OCI-LY7 (cell line): ENCODE measurements around the gene GOLPH3L. TPM values are rescaled to one million over a fixed set of nuclear protein-coding genes. Genes with fewer than 3 reads are reported as not detected.
"Not testable (repeated sequence)": the region's sequence is repeated elsewhere in the genome, so short reads cannot be mapped to it uniquely, and the experiment has no call there.

ENCODE experiments used
- BruUV-seq: library from RNA; stranded (reverse); fragments of 400-500 nt; replicated peaks from 2 replicates; lab custom pipeline; 2021; lab: Mats Ljungman, UMichigan
- CTCF ChIA-PET: fragments of 300-600 bp; sonication (Branson Sonifier 250); formaldehyde crosslinking; loops from one replicate; lab custom pipeline; 2022; ENCODE audit warnings: antibody characterized with exemption; ENCODE audit not compliant: unreplicated experiment; lab: Charles Lee
- POLR2A ChIA-PET: fragments of 300-600 bp; sonication (Branson Sonifier 250); formaldehyde crosslinking; loops from one replicate; lab custom pipeline; 2022; ENCODE audit warnings: antibody characterized with exemption; lab: Charles Lee
- DNase-seq: peaks from one replicate; pipeline ENCODE4 v3.0.0-alpha.2; 2015; ENCODE audit warnings: low spot score
- H2AFZ ChIP-seq: fragments of 200-600 bp; sonication (generic), shearing (Covaris generic); 2 replicates; pipeline ENCODE4 v1.6.1; 2014; ENCODE audit warnings: mild to moderate bottlenecking, antibody characterized with exemption, low read length, moderate library complexity
- H3K27ac ChIP-seq: fragments of 200-600 bp; sonication (generic); 2 replicates; pipeline ENCODE4 v1.5.1; 2014; ENCODE audit warnings: mixed run types, low read depth, mild to moderate bottlenecking, moderate library complexity, low read length, inconsistent platforms; ENCODE audit not compliant: poor library complexity, severe bottlenecking
- H3K36me3 ChIP-seq: fragments of 200-600 bp; sonication (generic); 2 replicates; pipeline ENCODE4 v1.6.1; 2014; ENCODE audit warnings: mild to moderate bottlenecking, antibody characterized with exemption, low read length, moderate library complexity, mixed read lengths; ENCODE audit not compliant: insufficient read depth
- H3K4me1 ChIP-seq: fragments of 200-600 bp; sonication (generic); 2 replicates; pipeline ENCODE4 v1.5.1; 2014; ENCODE audit warnings: mild to moderate bottlenecking, low read length; ENCODE audit not compliant: insufficient read depth, poor library complexity, severe bottlenecking
- H3K4me2 ChIP-seq: fragments of 200-600 bp; sonication (generic); 2 replicates; pipeline ENCODE4 v1.6.1; 2014; ENCODE audit warnings: mild to moderate bottlenecking, low read length
- H3K4me3 ChIP-seq: fragments of 200-600 bp; sonication (generic); 2 replicates; pipeline ENCODE4 v1.5.1; 2014; ENCODE audit warnings: mild to moderate bottlenecking, low read depth, low read length; ENCODE audit not compliant: poor library complexity, severe bottlenecking
- H3K79me2 ChIP-seq: fragments of 200-600 bp; sonication (generic); 2 replicates; pipeline ENCODE4 v1.6.1; 2016; ENCODE audit warnings: low read depth, mild to moderate bottlenecking, low read length, moderate library complexity, mixed read lengths; ENCODE audit not compliant: insufficient read depth
- H3K9me2 ChIP-seq: fragments of 200-600 bp; sonication (generic); 2 replicates; pipeline ENCODE4 v1.6.1; 2016; ENCODE audit warnings: mild to moderate bottlenecking, low read length, mixed read lengths; ENCODE audit not compliant: insufficient read depth
- H3K9me3 ChIP-seq: fragments of 200-600 bp; sonication (generic); 2 replicates; pipeline ENCODE4 v1.6.1; 2014; ENCODE audit warnings: mild to moderate bottlenecking, mixed run types, low read length, mixed read lengths
- H4K20me1 ChIP-seq: fragments of 200-600 bp; sonication (generic); 2 replicates; pipeline ENCODE4 v1.6.1; 2014; ENCODE audit warnings: mild to moderate bottlenecking, antibody characterized with exemption, low read length, moderate library complexity, mixed read lengths; ENCODE audit not compliant: insufficient read depth
- CTCF ChIP-seq: fragments of 200-600 bp; sonication (generic); conservative IDR thresholded peaks from 2 replicates; pipeline ENCODE4 v1.5.1; 2014; ENCODE audit warnings: mild to moderate bottlenecking, antibody characterized with exemption, low read length, moderate library complexity, mixed read lengths
- EZH2phosphoT487 ChIP-seq: fragments of 200-600 bp; sonication (generic); IDR thresholded peaks from 2 replicates; pipeline ENCODE4 v1.6.1; 2018; ENCODE audit warnings: low read depth, borderline replicate concordance, mild to moderate bottlenecking, mixed run types, antibody characterized with exemption, low read length, moderate library complexity, mixed read lengths
- intact Hi-C: fragments of 100-400 bp; cut with micrococcal nuclease; formaldehyde crosslinking; loops from one replicate; pipeline ENCODE4 v1.10.0; 2022; ENCODE audit not compliant: unreplicated experiment
- total RNA-seq, 2 experiments: library from RNA; depleted of rRNA in 1 of 2; stranded (reverse); fragments of >200 nt in 1 of 2; shearing (Covaris generic) in 1 of 2; gene quantifications; 2 replicates each; pipeline ENCODE4 v1.2.3, GENCODE V29; 2014 to 2022

The GOLPH3L gene
- total RNA-seq, 2 experiments from 2014 or later, result 6.2 to 29.0 TPM

- H2AFZ ChIP-seq, DNase-seq, H3K4me1 ChIP-seq, H4K20me1 ChIP-seq, H3K36me3 ChIP-seq, H3K27ac ChIP-seq, H3K9me3 ChIP-seq, H3K4me2 ChIP-seq, H3K9me2 ChIP-seq, H3K79me2 ChIP-seq, BruUV-seq, H3K4me3 ChIP-seq, intact Hi-C loops, POLR2A ChIA-PET: not testable (repeated sequence)
- CTCF ChIA-PET, result interaction anchor here (0.6 kb wide), 1 partner anchor 9 kb away, joined by 3 read pairs; no protein-coding TSS in a partner anchor
Observed at GRCh38 chr1:150654635-150655034, 42.3 kb downstream of the GOLPH3L start.

GRCh38 chr1:150650193-150650592, 46.8 kb downstream of the GOLPH3L start:
- H2AFZ ChIP-seq, result no peak overlapping the region
- H3K79me2 ChIP-seq, result no peaks in the 10 kb centered on the region
- BruUV-seq, result no TSS peak
- DNase-seq, result no peak
- no peak overlapping the region for H3K4me3 ChIP-seq
- ChIA-PET CTCF (no interaction called here), POLR2A (no interaction called here)
- no peaks in the 10 kb centered on the region for H3K4me1 ChIP-seq
- no peak overlapping the region for H3K4me2 ChIP-seq
- no peaks in the 10 kb centered on the region for H3K9me2 ChIP-seq
- peaks cover 44% of the 10 kb centered on the region for H3K36me3 ChIP-seq
- H4K20me1 ChIP-seq, result no peaks in the 10 kb centered on the region
- intact Hi-C loops, result no loop called here
- H3K27ac ChIP-seq, result no peak overlapping the region
- TF ChIP-seq EZH2phosphoT487, result no peak
- no peak for TF ChIP-seq CTCF
- no peaks in the 10 kb centered on the region for H3K9me3 ChIP-seq

- Histone ChIP-seq H3K4me3 (no peak overlapping the region), H4K20me1 (no peaks in the 10 kb centered on the region), H2AFZ (no peak overlapping the region), H3K4me1 (no peaks in the 10 kb centered on the region), H3K4me2 (no peak overlapping the region), H3K9me2 (no peaks in the 10 kb centered on the region), H3K27ac (no peak overlapping the region), H3K79me2 (no peaks in the 10 kb centered on the region), H3K36me3 (peaks cover 44% of the 10 kb centered on the region), H3K9me3 (no peaks in the 10 kb centered on the region)
- intact Hi-C loops, result no loop called here
- BruUV-seq, result no TSS peak
- no peak for DNase-seq
- ChIA-PET CTCF (interaction anchor here (1.5 kb wide), 1 partner anchor 89 kb away, joined by 3 read pairs; no protein-coding TSS in a partner anchor), POLR2A (interaction anchor here (0.9 kb wide), 1 partner anchor 68 kb away, joined by 3 read pairs; no protein-coding TSS in a partner anchor)
- no peak for TF ChIP-seq EZH2phosphoT487
Observed at GRCh38 chr1:150649441-150650075, 47.4 kb downstream of the GOLPH3L start.
